Activated effector memory CD4-positive, alpha-beta T cell treated with anti-CD3 and anti-CD28 coated beads, Interleukin-2, amount 50 U/mL, for 16 hours (primary cell): ENCODE results near the gene ALPK3.

Source experiments
- DNase-seq: peaks from one replicate; pipeline ENCODE4 v3.0.0-alpha.2; 2020

The ALPK3 gene

DNA sequence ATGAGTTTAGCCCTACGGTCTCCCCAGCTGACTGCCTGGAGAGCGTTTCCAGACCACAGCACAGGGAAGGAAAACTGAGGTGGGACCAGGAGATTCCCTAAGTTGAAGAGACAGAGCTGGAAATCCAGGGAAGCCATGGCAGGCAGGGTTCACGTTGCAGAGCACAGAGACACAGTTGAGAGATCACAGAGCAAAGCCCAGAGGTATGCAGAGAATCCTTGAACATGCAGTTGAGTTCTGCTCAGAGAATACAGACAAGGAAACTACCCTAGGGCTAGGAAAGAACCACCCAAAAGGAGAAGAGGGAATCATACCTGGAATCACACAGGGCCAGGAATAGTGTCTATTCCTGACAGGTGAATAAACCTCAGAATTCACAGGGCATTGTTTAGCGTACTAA is 81.6 kb downstream of the ALPK3 start:
- no peak for DNase-seq

GRCh38 chr15:84899750-84900149 is 82.6 kb downstream of the ALPK3 start:
- DNase-seq, result no peak

GRCh38 chr15:84901540-84901939 is 84.4 kb downstream of the ALPK3 start:
- DNase-seq, result no peak

DNA sequence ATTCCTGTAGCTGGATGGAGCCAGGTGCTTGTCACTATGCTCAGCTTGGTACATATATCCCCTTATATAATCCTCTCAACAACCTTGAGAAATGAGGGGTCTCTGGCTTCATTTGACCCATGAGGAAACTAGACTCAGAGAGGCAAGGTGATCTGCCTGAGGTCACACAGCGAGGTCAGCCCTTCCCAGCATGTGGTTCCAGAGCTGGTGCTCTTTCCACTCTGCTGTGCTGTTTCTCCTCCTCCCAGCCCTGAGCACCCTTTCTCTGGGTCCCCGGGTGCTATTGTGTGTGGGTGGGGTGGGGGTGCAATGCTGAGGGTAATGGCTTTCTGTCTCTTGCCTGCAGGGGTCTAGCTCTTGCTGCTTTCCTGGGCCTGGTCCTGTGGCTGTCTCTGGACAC is 86.6 kb downstream of the ALPK3 start:
- DNase-seq, result no peak

GRCh38 chr15:84904419-84904818 is 87.3 kb downstream of the ALPK3 start:
- no peak for DNase-seq

DNA sequence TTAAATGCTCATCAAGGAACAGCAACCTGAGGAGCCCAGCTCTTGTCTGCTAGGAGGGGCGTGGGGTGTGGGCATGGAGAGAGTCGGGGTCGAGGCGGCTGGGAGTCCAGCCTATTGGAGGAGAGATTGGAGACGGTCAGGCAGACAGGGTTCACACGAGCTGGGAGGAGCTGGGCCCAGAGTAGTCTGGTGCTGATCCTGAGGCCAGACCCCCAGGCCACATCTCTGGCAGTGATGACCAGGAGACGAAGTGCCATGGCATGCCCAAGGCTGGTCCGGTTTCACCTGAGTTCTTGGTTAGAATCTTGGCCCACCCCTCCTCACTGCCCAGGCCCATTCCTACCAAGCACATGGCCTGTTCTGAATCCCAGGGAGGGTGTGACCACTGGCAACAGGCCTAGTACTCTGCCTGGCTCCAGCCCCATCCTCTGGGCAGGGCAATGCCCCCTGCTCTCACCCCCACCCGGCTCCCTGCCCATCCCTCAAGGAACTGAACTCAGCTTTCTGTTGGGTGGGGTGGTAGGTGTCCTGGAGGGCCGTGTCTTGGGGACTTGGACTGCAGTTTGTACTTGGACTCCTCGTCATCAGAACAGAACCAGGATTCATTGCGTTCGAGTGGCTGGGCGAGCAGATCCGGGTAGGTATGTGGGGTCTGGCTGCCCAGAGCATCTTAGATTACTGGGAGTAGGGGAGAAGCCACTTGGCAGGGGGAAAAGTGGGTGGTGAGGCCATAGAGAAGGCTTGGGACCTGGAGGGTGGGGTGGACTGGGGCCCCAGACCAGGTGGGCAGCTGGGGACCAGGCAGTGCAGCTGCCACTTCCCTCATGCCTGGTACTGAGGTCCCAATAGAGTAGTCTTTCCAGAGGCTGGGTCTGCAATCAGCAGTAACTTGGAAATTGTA is 88.1 kb downstream of the ALPK3 start:
- DNase-seq, result no peak

GRCh38 chr15:84907731-84908130 is 90.6 kb downstream of the ALPK3 start:
- no peak for DNase-seq

- DNase-seq, result no peak
Observed at GRCh38 chr15:84908564-84908963, 91.4 kb downstream of the ALPK3 start.

DNA sequence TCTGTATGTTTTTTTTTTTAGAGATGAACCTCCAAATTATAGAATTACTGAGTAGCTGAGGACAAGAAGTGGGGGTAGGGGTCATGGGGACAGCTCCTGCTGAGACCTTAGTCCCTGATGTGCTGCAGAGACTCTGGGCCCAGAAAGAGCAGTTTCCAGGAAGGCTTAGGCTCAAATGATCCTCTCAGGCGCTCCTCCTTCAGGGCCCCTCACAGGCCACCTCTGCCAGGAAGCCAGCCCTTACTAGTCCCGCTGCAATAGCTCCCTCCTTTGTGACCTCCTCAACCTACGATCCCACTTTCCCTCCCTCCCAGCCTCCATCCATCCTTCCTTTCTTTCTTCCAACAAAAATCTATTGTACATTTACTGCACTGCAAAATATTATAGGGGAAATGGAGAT is 91.9 kb downstream of the ALPK3 start:
- DNase-seq, result no peak

GRCh38 chr15:84909782-84910181 is 92.6 kb downstream of the ALPK3 start:
- no peak for DNase-seq

DNA sequence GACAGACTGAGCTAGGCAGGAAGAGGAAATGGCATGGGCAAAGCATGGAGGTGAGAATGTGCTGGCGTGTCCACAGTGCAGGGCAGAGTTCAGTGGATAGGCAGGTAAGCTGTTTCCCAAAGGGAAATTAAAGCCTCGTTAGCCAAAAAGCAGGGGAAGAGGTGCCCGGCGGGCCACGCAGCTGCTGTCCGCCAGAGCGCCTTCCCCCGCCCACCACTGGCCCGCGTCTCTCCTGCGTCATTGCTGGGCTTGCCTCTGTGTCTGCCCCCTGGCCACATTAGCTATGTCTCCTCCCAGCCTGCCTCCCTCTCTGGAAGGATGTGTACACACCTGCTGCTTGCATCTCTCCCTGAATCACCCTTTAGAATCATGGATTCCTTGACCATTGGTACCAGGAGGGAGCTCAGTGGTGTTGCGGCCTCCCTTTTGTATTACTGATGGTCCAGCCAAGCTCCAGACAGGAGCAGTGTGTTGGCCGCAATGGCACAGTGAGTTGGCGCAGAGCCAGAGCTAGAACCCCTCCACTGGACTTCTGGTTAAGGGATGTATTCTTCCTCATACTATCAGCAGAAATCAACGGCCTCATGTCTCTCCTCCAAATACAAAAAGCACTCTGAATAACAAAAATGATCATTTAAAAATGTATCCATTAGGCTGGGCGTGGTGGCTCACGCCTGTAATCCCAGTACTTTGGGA is 93.9 kb downstream of the ALPK3 start:
- DNase-seq, result no peak

- DNase-seq, result no peak
Observed at GRCh38 chr15:84911879-84912660, 94.9 kb downstream of the ALPK3 start.

GRCh38 chr15:84913360-84913723 is 96.2 kb downstream of the ALPK3 start:
- no peak for DNase-seq

DNA sequence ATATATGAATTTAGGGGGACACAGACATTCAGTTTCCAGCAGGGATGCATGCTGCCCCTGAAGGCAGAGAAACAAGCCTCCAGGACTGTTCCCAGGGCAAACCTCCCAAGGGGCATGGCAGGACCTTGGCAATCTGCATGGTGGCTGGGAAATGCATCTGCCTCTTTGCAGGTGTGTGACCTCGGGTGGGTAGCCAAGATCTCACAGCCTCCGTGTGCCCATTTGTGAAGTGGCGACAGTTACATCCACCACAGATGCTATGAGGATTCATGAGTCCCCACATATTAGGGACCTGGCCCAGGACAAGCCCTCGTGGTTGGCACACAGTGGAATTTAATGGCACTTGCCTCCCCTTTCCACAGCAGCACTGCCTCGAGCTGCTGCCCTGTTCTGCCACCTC is 97.2 kb downstream of the ALPK3 start:
- DNase-seq, result no peak

DNA sequence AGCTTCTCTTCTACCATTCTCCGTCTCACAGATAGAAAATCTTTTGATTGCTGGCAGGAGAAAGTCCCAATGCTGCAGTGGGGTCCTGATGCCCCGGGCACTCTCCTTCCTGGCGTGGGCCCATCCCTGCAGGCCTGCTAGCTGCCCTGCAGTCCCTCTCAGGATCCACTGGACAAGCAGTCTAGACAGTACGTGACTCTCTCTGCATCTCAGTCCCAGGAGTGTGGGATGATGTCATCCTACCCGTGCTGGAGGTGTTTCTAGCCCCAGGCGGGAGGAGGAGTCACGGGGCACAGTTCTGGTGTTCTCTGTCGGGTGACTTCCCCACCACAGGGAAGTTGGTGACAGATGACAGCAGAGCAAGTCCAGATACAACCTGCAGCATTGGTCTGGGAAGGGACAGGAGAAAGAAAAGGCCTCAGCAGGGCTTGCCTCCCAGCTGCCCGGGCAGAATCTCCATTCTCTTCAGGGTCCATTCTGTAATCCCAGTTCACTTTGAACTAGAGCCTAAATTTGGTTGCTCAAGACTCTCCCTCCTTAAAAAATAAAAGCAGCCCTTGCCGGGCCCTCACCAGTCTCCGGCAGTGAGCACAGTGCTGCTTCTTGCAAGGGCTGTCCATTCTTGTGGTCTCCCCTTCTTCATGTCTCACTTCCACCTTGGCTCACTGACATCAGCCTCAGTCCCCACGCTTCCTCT is 97.9 kb downstream of the ALPK3 start:
- no peak for DNase-seq

GRCh38 chr15:84915606-84915958 is 98.4 kb downstream of the ALPK3 start:
- no peak for DNase-seq

DNA sequence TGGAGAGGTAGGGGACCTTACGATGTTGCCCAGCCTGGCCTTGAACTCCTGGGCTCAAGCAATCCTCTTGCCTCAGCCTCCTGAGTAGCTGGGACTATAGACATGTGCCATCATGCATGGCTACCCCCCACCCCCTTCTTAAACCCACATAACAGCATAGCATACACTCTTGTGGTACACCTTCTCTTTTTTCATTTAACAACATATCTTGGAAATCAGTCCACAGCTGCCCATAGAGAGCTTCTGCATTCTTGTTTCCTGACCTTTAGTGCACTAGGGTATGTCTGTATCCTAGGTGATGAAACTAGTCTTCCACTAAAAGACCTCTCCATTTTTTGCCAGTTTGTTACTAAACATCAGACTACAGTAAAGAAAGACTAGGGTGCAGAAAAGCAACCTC is 100.3 kb downstream of the ALPK3 start:
- no peak for DNase-seq

- DNase-seq, result no peak
Observed at GRCh38 chr15:84919106-84919667, 102.0 kb downstream of the ALPK3 start.

DNA sequence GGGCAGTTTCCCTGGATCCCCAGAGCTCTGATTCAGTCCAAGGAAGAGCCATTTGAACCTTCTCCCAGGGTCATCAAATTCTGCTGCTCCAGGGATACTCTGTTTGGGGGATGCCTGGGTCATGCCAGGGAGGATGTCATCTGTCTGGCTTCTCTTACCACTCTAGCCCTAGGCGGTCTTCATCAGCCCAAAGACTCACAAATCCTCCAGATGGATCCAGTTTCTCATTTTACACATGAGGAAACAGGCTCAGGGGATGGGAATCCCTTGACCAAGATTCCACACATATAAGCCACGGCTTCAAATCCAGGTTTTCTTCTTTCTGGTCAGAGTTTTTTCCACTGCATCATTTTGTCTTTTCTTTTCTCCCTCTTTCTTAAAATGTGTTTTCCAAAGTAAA is 104.0 kb downstream of the ALPK3 start:
- DNase-seq, result no peak

GRCh38 chr15:84922530-84922929 is 105.4 kb downstream of the ALPK3 start:
- DNase-seq, result no peak
